Natural killer cell treated with Interleukin-12 subunit alpha and Interleukin-12 subunit beta and Interleukin-15 and Interleukin-18, amount 100 ng/mL, for 72 hours (primary cell): Measurements from ENCODE around the gene TNRC6C. TPM values are rescaled to one million over a fixed set of nuclear protein-coding genes. Genes with fewer than 3 reads are reported as not detected.

ENCODE experiments used
- ATAC-seq, 2 donors: fragments of 150-1000 bp; cut with Tn5 transposase in 1 of 2; sonication (Bioruptor Pico), chemical (Tn5 transposase) in 1 of 2; 2 replicates each; pipeline ENCODE4 v1.10.0; 2021
- DNase-seq: peaks from one replicate; pipeline ENCODE4 v3.0.0; 2022; ENCODE audit warnings: low spot score
- H3K27ac Mint-ChIP-seq, 2 donors: 1 replicate in 1 of 2; 2 replicates in 1 of 2; pipeline ENCODE4 v1.8.0; 2022; ENCODE audit warnings: mixed read lengths in 2 of 2, mild to moderate bottlenecking in 1 of 2, moderate library complexity in 1 of 2
- H3K27me3 Mint-ChIP-seq, 2 donors: 1 replicate in 1 of 2; 2 replicates in 1 of 2; pipeline ENCODE4 v1.8.0; 2022; ENCODE audit warnings: mixed read lengths in 2 of 2
- H3K36me3 Mint-ChIP-seq: one replicate; pipeline ENCODE4 v1.8.0; 2022; ENCODE audit warnings: mixed read lengths
- H3K4me1 Mint-ChIP-seq, 2 donors: 1 replicate in 1 of 2; 2 replicates in 1 of 2; pipeline ENCODE4 v1.8.0; 2022; ENCODE audit warnings: low read depth in 2 of 2, mixed read lengths in 2 of 2, mild to moderate bottlenecking in 1 of 2
- H3K4me3 Mint-ChIP-seq: one replicate; pipeline ENCODE4 v1.8.0; 2022; ENCODE audit warnings: mixed read lengths
- H3K9me3 Mint-ChIP-seq: 2 replicates; pipeline ENCODE4 v1.8.0; 2022; ENCODE audit warnings: mixed read lengths
- total RNA-seq, 2 donors: library from RNA; stranded (reverse); gene quantifications; one replicate each; pipeline ENCODE4 v1.2.3, GENCODE V29; 2022

Gene TNRC6C
- total RNA-seq, 2 donors from 2014 or later: 28.1 to 32.1 TPM

DNA sequence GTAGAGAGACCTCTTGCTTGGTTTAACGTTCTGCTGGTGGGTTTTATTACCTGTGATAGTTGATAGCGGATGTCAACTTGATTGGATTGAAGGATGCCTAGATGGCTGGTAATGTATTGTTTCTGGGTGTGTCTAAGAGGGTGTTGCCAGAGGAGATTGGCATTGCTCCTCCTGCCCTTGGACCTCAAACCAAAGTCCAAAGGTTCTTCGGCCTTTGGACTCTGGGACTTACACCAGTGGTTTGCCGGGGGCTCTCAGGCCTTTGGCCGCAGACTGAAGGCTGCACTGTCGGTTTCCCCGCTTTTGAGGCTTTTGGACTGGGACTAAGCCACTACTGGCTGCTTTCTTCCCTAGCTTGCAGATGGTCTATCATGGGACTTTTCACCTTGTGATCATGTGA, 17.5 kb upstream of the TNRC6C start:
- DNase-seq (no peak), ATAC-seq (no peak)
- H3K27me3 Mint-ChIP-seq: peaks cover 0 to 2% of the 10 kb centered on the region in 2 donors
- H3K27ac Mint-ChIP-seq: no peak overlapping the region
- H3K4me3 Mint-ChIP-seq: no peak overlapping the region
- H3K36me3 Mint-ChIP-seq: no peaks in the 10 kb centered on the region
- no peaks in the 10 kb centered on the region for H3K4me1 Mint-ChIP-seq
- H3K9me3 Mint-ChIP-seq: no peaks in the 10 kb centered on the region

DNA sequence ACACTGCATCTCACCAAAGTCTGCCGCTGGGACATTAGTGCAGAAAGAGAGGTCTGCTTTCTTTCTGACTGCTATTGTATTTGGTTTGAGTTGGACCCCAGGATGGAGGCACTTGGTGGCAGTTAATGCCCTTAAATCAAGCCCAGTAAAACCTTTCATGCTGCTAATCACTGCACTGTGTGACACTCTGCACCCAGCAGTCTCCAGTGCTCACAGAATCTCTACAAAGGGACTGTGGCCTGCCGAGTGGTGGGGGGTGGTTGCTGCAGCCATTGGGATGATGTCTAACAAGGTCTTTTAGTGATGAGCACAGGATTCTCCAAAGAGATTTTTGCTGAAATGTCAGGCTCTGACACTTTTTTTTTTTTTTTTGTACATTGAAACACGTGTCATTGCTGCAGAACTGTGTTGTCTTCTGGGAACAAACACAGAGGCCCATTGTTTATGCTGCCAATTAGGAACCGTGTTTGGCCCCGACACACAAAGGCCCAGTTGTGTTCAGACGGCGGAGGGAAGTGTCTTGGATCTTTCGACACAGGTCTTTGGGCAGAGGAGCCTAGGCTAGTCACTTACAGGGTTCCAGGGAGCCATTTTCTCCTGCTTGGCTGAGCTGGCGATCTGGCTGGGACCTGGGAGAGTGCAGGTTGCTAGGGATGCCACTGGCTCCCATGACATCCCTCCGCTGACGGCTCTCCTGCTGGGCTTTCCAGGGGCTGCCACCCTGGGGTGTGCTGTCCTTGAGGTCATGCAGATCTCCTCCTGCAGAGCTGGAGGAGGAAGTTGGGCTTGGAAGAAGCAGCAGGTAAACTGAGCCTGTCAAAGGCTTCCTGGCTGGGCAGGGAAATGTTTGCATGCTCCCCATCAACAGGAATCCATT, 16.2 kb upstream of the TNRC6C start:
- DNase-seq: no peak
- ATAC-seq: no peak
- Mint-ChIP-seq H3K4me3 (no peak overlapping the region), H3K27ac (peak overlapping the region in 1 of 2 donors; percentile 4), H3K27me3 (peaks cover 0 to 5% of the 10 kb centered on the region in 2 donors), H3K9me3 (no peaks in the 10 kb centered on the region), H3K4me1 (no peaks in the 10 kb centered on the region), H3K36me3 (no peaks in the 10 kb centered on the region)

DNA sequence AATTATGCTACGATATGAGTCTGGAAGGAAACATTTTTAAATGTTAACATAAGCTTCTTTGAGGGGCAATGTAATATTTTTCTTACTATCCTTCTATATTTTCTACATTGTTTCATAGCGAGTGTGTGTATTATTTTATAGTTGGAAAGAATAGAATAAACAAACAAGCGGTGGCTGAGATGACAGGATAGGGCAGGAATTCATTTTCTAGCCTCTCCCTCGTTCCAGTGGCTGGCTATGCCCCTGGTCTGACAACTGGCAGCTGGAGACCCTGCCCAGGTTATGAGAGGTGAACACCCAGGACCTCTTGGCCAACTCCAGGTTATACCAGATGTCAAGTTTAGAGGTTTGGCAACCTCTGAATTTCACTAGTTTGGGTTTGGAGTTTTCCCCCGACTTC, 14.5 kb upstream of the TNRC6C start:
- H3K27ac Mint-ChIP-seq: no peak overlapping the region
- peaks cover 7 to 9% of the 10 kb centered on the region in 2 donors for H3K27me3 Mint-ChIP-seq
- DNase-seq (no peak), ATAC-seq (no peak)
- H3K36me3 Mint-ChIP-seq: no peaks in the 10 kb centered on the region
- peaks cover 0 to 2% of the 10 kb centered on the region in 2 donors for H3K4me1 Mint-ChIP-seq
- H3K4me3 Mint-ChIP-seq: no peak overlapping the region
- H3K9me3 Mint-ChIP-seq: no peaks in the 10 kb centered on the region

GRCh38 chr17:77944390-77945222, 13.9 kb upstream of the TNRC6C start:
- ATAC-seq: no peak
- no peaks in the 10 kb centered on the region for H3K36me3 Mint-ChIP-seq
- H3K27me3 Mint-ChIP-seq: peaks cover 11 to 13% of the 10 kb centered on the region in 2 donors
- no peak for DNase-seq
- no peak overlapping the region for H3K27ac Mint-ChIP-seq
- H3K4me3 Mint-ChIP-seq: no peak overlapping the region
- no peaks in the 10 kb centered on the region for H3K9me3 Mint-ChIP-seq
- peaks cover 0 to 2% of the 10 kb centered on the region in 2 donors for H3K4me1 Mint-ChIP-seq

DNA sequence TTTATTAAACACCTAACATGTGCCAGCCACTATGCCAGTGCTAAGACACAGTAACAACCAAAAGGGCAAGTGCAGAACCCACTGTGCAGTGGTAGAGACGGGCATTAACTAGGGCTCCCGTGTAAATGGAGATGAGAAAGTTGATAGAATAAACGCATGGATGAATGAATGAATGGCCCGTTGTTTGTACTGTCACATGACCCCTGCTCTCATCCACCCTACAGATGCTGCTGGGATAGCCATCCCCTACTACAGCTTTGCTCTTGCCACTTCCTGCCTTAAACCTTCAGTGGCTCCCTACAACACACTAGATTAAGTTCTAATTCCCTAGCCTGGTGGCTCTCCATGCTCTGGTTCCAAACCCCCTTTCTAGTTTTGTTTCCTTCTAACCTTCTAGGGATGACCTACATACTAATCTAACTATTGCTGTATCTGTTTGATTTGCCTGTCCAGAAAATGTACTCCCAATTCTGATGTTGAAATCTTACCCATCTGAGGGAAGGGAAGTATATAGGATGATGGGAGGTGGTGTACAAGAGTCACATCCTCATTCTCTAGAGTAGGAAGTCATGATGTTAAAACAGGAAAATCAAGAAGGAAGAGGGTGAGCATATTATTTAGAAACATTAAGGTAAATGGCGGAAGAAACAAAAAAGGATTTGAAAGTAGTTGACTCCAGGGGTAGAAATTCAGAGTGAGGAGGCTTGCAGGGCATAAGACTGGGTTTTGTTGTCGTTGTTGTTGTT, 11.4 kb upstream of the TNRC6C start:
- H3K4me1 Mint-ChIP-seq: peaks cover under 1 to 2% of the 10 kb centered on the region in 2 donors
- H3K27me3 Mint-ChIP-seq: peaks cover 17 to 23% of the 10 kb centered on the region in 2 donors
- ATAC-seq (no peak), DNase-seq (no peak)
- no peaks in the 10 kb centered on the region for H3K36me3 Mint-ChIP-seq
- no peak overlapping the region for H3K4me3 Mint-ChIP-seq
- H3K27ac Mint-ChIP-seq: no peak overlapping the region
- no peaks in the 10 kb centered on the region for H3K9me3 Mint-ChIP-seq

DNA sequence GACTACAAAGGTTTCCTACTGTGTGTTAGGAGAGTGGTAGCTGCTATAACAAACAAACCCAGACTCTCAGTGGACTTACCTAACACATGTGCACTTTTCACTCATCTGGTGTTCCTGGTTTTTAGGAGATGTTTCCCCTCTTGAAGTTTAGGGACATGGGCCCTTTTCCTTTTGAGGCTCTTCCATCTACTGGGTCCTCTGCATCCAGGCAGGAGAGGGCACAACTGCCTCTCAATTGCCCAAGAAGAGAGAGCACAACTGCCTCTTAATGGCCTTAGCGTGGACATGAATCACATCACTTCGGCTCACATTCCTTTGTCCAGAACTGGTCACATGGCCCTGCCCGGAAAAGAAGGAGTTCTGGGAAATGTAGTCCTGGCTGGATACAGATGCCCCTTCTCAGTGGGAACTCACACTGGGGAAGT, 9.8 kb upstream of the TNRC6C start:
- ATAC-seq (no peak), DNase-seq (no peak)
- Mint-ChIP-seq H3K27me3 (peaks cover 29 to 40% of the 10 kb centered on the region in 2 donors), H3K36me3 (no peaks in the 10 kb centered on the region), H3K27ac (no peak overlapping the region), H3K4me3 (no peak overlapping the region), H3K9me3 (no peaks in the 10 kb centered on the region), H3K4me1 (peaks cover 6 to 7% of the 10 kb centered on the region in 2 donors)

DNA sequence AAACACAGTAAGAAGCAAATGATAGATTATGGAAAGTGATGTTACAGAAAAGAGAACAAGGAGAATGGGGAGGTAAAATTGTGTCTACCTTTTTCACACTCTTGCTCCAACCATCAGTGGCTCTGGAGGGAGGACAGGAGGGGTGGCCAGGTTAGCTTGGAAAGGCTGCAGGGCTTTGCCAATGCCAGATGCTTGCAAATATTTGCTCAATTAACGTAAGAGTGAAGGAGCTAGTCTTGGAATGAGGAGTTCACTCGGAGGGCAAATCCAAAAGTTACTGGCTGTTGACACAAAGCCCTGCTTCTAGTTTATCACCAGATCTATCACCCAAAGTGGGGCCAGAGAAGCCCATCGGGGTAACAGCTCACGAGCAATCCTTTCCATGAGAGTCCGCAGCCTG, 7.4 kb upstream of the TNRC6C start:
- Mint-ChIP-seq H3K4me1 (peaks cover 6 to 7% of the 10 kb centered on the region in 2 donors), H3K27me3 (peaks cover 30 to 41% of the 10 kb centered on the region in 2 donors), H3K27ac (no peak overlapping the region), H3K36me3 (no peaks in the 10 kb centered on the region), H3K4me3 (no peak overlapping the region), H3K9me3 (no peaks in the 10 kb centered on the region)
- no peak for ATAC-seq
- no peak for DNase-seq

DNA sequence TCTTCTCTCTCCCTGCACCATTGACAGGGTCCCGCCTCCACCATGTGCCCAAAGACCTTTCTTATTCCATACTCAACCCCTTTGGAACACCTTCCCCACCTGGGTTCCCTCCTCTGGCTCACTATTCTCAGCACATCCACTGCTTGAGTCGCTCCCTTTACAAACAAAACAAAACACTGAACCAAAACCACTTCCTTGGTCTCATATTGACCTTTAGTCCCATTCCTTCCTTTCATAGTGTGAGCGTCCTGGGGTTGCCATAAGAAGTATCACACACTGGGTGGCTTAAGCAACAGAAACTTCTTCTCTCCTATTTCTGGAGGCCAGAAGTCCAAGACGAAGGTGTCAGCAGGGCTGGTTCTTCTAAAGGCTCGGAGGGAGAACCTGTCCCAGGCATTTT, 6.1 kb upstream of the TNRC6C start:
- Mint-ChIP-seq H3K4me1 (peaks cover 13 to 15% of the 10 kb centered on the region in 2 donors), H3K27me3 (peaks cover 27 to 41% of the 10 kb centered on the region in 2 donors), H3K27ac (no peak overlapping the region), H3K36me3 (no peaks in the 10 kb centered on the region), H3K9me3 (no peaks in the 10 kb centered on the region), H3K4me3 (no peak overlapping the region)
- DNase-seq (no peak), ATAC-seq (no peak)

DNA sequence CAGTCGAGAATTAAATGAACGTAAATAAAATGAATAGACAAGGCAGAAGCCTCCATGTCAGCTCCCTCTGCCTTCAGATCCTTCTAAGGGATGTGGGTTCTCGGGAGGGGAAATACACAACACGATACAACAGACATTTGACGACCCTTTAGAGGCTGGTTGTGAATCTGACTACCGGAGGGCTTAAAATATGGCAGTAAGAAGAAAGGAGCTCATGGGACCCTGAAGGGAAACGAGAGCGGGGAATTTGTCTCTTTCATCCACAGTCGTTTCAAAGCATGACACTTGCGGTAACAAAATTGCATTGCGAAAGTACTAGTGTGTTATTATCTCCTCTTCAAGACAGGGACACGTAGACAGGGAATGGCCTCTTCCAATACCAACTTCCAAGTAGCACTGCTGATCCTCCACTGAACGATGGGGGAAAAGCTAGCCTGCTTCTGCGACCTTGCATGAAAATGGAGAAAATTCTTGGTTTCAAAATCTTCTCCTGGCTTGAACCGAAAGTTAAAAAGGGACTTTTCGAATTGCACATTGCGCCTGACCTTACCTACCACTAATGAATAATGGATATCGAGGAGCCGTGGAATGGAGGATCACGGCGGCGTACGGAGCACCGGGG, 1.2 kb upstream of the TNRC6C start:
- H3K4me1 Mint-ChIP-seq: peaks cover 32 to 36% of the 10 kb centered on the region in 2 donors
- ATAC-seq: peak in 1 of 2 donors; percentile 1
- peak overlapping the region; percentile 81 to 87 for H3K27ac Mint-ChIP-seq
- H3K36me3 Mint-ChIP-seq: no peaks in the 10 kb centered on the region
- H3K9me3 Mint-ChIP-seq: no peaks in the 10 kb centered on the region
- no peak for DNase-seq
- H3K27me3 Mint-ChIP-seq: peaks cover 11 to 15% of the 10 kb centered on the region in 2 donors
- H3K4me3 Mint-ChIP-seq: peak overlapping the region; percentile 98

- Mint-ChIP-seq H3K27me3 (peaks cover under 1 to 1% of the 10 kb centered on the region in 2 donors), H3K27ac (no peak overlapping the region), H3K4me1 (peaks cover 38 to 43% of the 10 kb centered on the region in 2 donors), H3K4me3 (peak overlapping the region; percentile 66), H3K36me3 (no peaks in the 10 kb centered on the region), H3K9me3 (no peaks in the 10 kb centered on the region)
- ATAC-seq: peak in 1 of 2 donors; percentile 18
- DNase-seq: no peak
Observed at GRCh38 chr17:77958716-77959125, 218 bp downstream of the TNRC6C start.

GRCh38 chr17:77959126-77959925, 823 bp downstream of the TNRC6C start:
- no peaks in the 10 kb centered on the region for H3K27me3 Mint-ChIP-seq
- peak overlapping the region; percentile 47 to 79 for H3K27ac Mint-ChIP-seq
- H3K9me3 Mint-ChIP-seq: no peaks in the 10 kb centered on the region
- DNase-seq (no peak), ATAC-seq (peak in 1 of 2 donors; percentile 2)
- H3K4me3 Mint-ChIP-seq: peak overlapping the region; percentile 94
- H3K36me3 Mint-ChIP-seq: no peaks in the 10 kb centered on the region
- peaks cover 43 to 49% of the 10 kb centered on the region in 2 donors for H3K4me1 Mint-ChIP-seq

- Mint-ChIP-seq H3K4me3 (peak overlapping the region; percentile 94), H3K4me1 (peaks cover 48 to 56% of the 10 kb centered on the region in 2 donors), H3K27me3 (no peaks in the 10 kb centered on the region), H3K27ac (peak overlapping the region; percentile 47 to 79), H3K9me3 (no peaks in the 10 kb centered on the region), H3K36me3 (no peaks in the 10 kb centered on the region)
- DNase-seq (no peak), ATAC-seq (no peak)
Observed at GRCh38 chr17:77959926-77960521, 1.5 kb downstream of the TNRC6C start.
